ENCODE results near the gene TMEM39B. TPM values are rescaled to one million over a fixed set of nuclear protein-coding genes. Genes with fewer than 3 reads are reported as not detected.

TMEM39B gene
- total RNA-seq, 1 experiment from 2014 or later = 22.8 TPM

DNA sequence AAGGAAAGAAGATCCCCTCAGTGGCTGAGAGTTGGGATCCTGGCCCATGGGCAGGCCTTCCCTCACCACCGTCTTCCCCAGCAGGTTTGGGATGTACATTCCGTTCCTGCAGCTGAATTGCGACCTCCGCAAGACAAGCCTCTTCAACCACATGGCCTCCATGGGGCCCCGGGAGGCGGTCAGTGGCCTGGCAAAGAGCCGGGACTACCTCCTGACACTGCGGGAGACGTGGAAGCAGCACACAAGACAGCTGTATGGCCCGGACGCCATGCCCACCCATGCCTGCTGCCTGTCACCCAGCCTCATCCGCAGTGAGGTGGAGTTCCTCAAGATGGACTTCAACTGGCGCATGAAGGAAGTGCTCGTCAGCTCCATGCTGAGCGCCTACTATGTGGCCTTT lies 18.9 kb downstream of the TMEM39B start (continued):
- TF ChIP-seq CBX3 (IDR thresholded peaks at IDR 0.05; ENCODE audit: low read depth) (no peak), ELF1 (IDR thresholded peaks at IDR 0.05; ENCODE audit: borderline replicate concordance, low read depth) (no peak), ZNF274 (IDR thresholded peaks at IDR 0.05; ENCODE audit: low read depth, low read length) (no peak), FOSL1 (IDR thresholded peaks at IDR 0.05; ENCODE audit: low read depth) (no peak), JUND (IDR thresholded peaks at IDR 0.05) (no peak), SRF (IDR thresholded peaks at IDR 0.05; ENCODE audit: low read depth) (no peak), EZH2phosphoT487 (IDR thresholded peaks at IDR 0.05; ENCODE audit: borderline replicate concordance) (no peak), EZH2 (IDR thresholded peaks at IDR 0.05) (no peak)
- TF ChIP-seq, protein P1, sequence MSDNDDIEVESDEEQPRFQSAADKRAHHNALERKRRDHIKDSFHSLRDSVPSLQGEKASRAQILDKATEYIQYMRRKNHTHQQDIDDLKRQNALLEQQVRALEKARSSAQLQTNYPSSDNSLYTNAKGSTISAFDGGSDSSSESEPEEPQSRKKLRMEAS (IDR thresholded peaks at IDR 0.05) = no peak
- TF ChIP-seq, protein P2, sequence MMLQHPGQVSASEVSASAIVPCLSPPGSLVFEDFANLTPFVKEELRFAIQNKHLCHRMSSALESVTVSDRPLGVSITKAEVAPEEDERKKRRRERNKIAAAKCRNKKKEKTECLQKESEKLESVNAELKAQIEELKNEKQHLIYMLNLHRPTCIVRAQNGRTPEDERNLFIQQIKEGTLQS (IDR thresholded peaks at IDR 0.05) = no peak

DNA sequence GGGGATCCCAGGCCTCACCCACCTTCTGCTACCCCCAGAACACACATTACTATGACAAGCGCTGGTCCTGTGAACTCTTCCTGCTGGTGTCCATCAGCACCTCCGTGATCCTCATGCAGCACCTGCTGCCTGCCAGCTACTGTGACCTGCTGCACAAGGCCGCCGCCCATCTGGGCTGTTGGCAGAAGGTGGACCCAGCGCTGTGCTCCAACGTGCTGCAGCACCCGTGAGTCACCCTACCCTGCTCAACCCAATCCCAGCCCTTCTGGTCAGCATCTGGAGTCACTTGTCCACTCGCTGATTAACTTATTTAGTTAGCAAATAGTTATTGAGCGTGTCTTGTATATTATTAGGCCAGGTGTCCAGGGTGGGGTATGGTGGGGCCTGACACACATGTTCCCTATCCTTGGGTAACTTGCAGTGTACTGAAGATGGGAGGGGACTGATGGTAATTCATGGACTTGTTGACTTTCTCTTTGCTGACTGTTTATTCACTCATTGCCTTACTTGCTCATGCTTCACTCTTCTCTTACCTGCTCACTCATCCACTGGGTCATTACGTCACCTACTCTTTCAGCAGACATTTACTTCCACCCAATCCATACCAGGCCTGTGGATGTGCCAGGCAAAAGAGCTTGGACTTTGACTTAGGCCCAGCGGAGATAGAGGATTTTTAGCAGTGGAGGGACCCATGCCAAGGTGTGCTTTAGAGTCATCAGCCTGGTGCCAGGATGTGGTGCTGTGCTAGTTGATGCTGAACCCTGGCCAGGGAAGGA lies 22.2 kb downstream of the TMEM39B start:
- ChIA-PET CTCF (no interaction called here), RAD21 (ENCODE audit: low non-redundant PET in 1 of 2, low total read pairs in 2 of 2, uncharacterized antibody in 2 of 2, unreplicated experiment in 2 of 2) (no interaction called here), POLR2A (no interaction called here)
- TF ChIP-seq YY1 (IDR thresholded peaks at IDR 0.05; ENCODE audit: extremely low read depth, insufficient replicate concordance, low read depth, low read length) = no peak
- H3K4me2 ChIP-seq (ENCODE audit: low read length) = no peak overlapping the region
- H3K36me3 ChIP-seq (ENCODE audit: control insufficient read depth in 1 of 2, insufficient read depth in 2 of 2, low read length in 2 of 2) = peaks cover 5 to 21% of the 10 kb centered on the region in 2 experiments; a peak in 3 of 4 replicates
- H3K9ac ChIP-seq (ENCODE audit: low read length) = no peak overlapping the region
- no peaks in the 10 kb centered on the region for H3K79me2 ChIP-seq (ENCODE audit: insufficient read depth, low read length)
- H3K4me1 ChIP-seq (ENCODE audit: control insufficient read depth in 1 of 2, insufficient read depth in 2 of 2, low read length in 2 of 2) = peaks cover under 1% of the 10 kb centered on the region in 2 experiments; a peak in 2 of 4 replicates
- intact Hi-C loops (cut with micrococcal nuclease) = no loop called here
- no peak for DNase-seq (ENCODE audit: low read depth, low spot score)
- no peak for ATAC-seq
- no peaks in the 10 kb centered on the region for H3K9me2 ChIP-seq (ENCODE audit: insufficient read depth)
- no peaks in the 10 kb centered on the region for H3K9me3 ChIP-seq (ENCODE audit: control insufficient read depth in 1 of 2, insufficient read depth in 1 of 2, low read depth in 1 of 2, low read length in 2 of 2)
- no TSS peak for BruUV-seq (replicated peaks)
- H3K27me3 ChIP-seq (ENCODE audit: insufficient read depth, low read length) = no peaks in the 10 kb centered on the region
- H4K20me1 ChIP-seq (ENCODE audit: insufficient read depth) = no peaks in the 10 kb centered on the region
- H3K4me3 ChIP-seq (replicated peaks in 1 of 2; ENCODE audit: low read depth in 1 of 2, low read length in 2 of 2) = no peak overlapping the region
- H3K27ac ChIP-seq (ENCODE audit: low read depth, low read length) = no peak overlapping the region
- no peak overlapping the region for H2AFZ ChIP-seq (ENCODE audit: low read depth, low read length, poor library complexity, severe bottlenecking)

All from HCT116 (cell line).